ENCODE data around the gene CDK11B. TPM values are rescaled to one million over a fixed set of nuclear protein-coding genes. Genes with fewer than 3 reads are reported as not detected.

Gene CDK11B
- total and polyA plus RNA-seq, 2 of the 8 experiments (the other 6 are each of a cell fraction or from before 2014, with no cell fraction given): 11.1 to 31.9 TPM

GRCh38 chr1:1601564-1602303, 57.1 kb downstream of the CDK11B start:
- Histone ChIP-seq H3K4me1 (replicated peaks in 1 of 4; ENCODE audit: control insufficient read depth in 3 of 4, insufficient read depth in 4 of 4, low read length in 3 of 4) (peaks cover 0 to 24% (median 18%) of the 10 kb centered on the region in 4 experiments; a peak in 6 of 7 replicates), H2AFZ (ENCODE audit: low read length) (no peak overlapping the region), H3K23me2 (ENCODE audit: low read depth, low read length) (peaks cover 16% of the 10 kb centered on the region; the same call in 1 of the 2 replicates), H2BK120ac (replicated peaks; ENCODE audit: low read depth, low read length) (no peak overlapping the region), H3K18ac (ENCODE audit: extremely low read depth, low read length) (no peak overlapping the region), H4K20me1 (replicated peaks in 1 of 2; ENCODE audit: control insufficient read depth in 1 of 2, insufficient read depth in 2 of 2, low read length in 2 of 2) (peaks cover 2 to 6% of the 10 kb centered on the region in 2 experiments), H3K79me1 (ENCODE audit: low read depth, low read length) (no peaks in the 10 kb centered on the region), H2BK15ac (ENCODE audit: low read length) (no peak overlapping the region), H3K4me2 (ENCODE audit: insufficient read depth in 1 of 2, low read depth in 2 of 2, low read length in 2 of 2) (no peak overlapping the region), H2AK5ac (ENCODE audit: low read depth, low read length) (no peak overlapping the region), H3K14ac (ENCODE audit: insufficient read length) (no peak overlapping the region), H4K8ac (ENCODE audit: extremely low read depth, insufficient read depth, low read length) (no peak overlapping the region), H3K4ac (replicated peaks; ENCODE audit: insufficient read length, low read depth, low read length) (no peak overlapping the region), H3K23ac (ENCODE audit: insufficient read length) (no peak overlapping the region), H3K4me3 (ENCODE audit: extremely low read depth in 1 of 4, insufficient read depth in 2 of 4, low read depth in 3 of 4, low read length in 4 of 4) (no peak overlapping the region), H3K27ac (ENCODE audit: low read depth, low read length) (no peak overlapping the region), H3K9me3 (ENCODE audit: insufficient read depth in 2 of 2, low read depth in 1 of 2, low read length in 1 of 2) (no peaks in the 10 kb centered on the region), H2BK20ac (ENCODE audit: low read length) (no peak overlapping the region), H3K56ac (replicated peaks; ENCODE audit: insufficient read length, low read depth, low read length) (no peak overlapping the region), H3K9ac (replicated peaks in 1 of 4; ENCODE audit: extremely low read depth in 1 of 4, low read depth in 3 of 4, low read length in 3 of 4) (no peak overlapping the region), H4K5ac (ENCODE audit: insufficient read length, low read depth, low read length) (no peak overlapping the region), H2BK5ac (ENCODE audit: low read depth, low read length) (no peak overlapping the region), H3K79me2 (ENCODE audit: control insufficient read depth in 1 of 2, insufficient read depth in 2 of 2, low read length in 2 of 2) (no peaks in the 10 kb centered on the region), H4K91ac (replicated peaks; ENCODE audit: insufficient read length, low read length) (no peak overlapping the region), H2BK12ac (ENCODE audit: low read depth, low read length) (no peak overlapping the region), H3K36me3 (ENCODE audit: control insufficient read depth in 2 of 4, insufficient read depth in 4 of 4, low read length in 3 of 4) (no peaks in the 10 kb centered on the region), H3K27me3 (replicated peaks in 1 of 4; ENCODE audit: control insufficient read depth in 3 of 4, extremely low read depth in 1 of 4, insufficient read depth in 3 of 4, low read length in 3 of 4) (peaks cover 13 to 41% (median 34%) of the 10 kb centered on the region in 4 experiments)
- CTCF ChIA-PET (ENCODE audit: partially characterized antibody): interaction anchor here (0.8 to 2.0 kb wide), 5 partner anchors 12 to 18 kb away, joined by 3 to 8 read pairs (median 4); no protein-coding TSS in a partner anchor
- POLR2A ChIA-PET (ENCODE audit: partially characterized antibody): interaction anchor here (0.9 to 2.5 kb wide), 3 partner anchors 10 to 28 kb away, joined by 3 to 14 read pairs (median 3); partner anchors contain the start of gene MIB2
- DNase-seq (ENCODE audit: low read depth in 1 of 2, low spot score in 2 of 2): no peak
- WGBS, 2 experiments (ENCODE audit: extremely low coverage in 1 of 2, insufficient coverage in 1 of 2, insufficient read length in 1 of 2, insufficient replicate concordance in 2 of 2, low coverage in 1 of 2, low lambda C conversion rate in 2 of 2, missing lambda C conversion rate in 1 of 2): 95% methylated on average over 15 of the region's 15 CpGs; no CpG with 5 or more reads in 1 of the 2 experiments
- no peak for FAIRE-seq
- no peak for TF ChIP-seq TCF12 (IDR thresholded peaks at IDR 0.05; ENCODE audit: low read depth, low read length)
- no peak for TF ChIP-seq KDM4A (IDR thresholded peaks at IDR 0.05; ENCODE audit: low read depth, low read length, severe bottlenecking)
- no peak for TF ChIP-seq TEAD4 (IDR thresholded peaks at IDR 0.05; ENCODE audit: low read depth, low read length)
- TF ChIP-seq SIN3A (conservative IDR thresholded peaks at IDR 0.05 in 1 of 2, IDR thresholded peaks at IDR 0.05 in 1 of 2; ENCODE audit: low read depth in 1 of 2, low read length in 2 of 2): no peak
- TF ChIP-seq CEBPB (IDR thresholded peaks at IDR 0.05; ENCODE audit: low read depth, low read length): no peak
- no peak for TF ChIP-seq RXRA (IDR thresholded peaks at IDR 0.05; ENCODE audit: insufficient read depth, low read depth, low read length)
- no peak for TF ChIP-seq SP1 (IDR thresholded peaks at IDR 0.05; ENCODE audit: low read depth, low read length)
- no peak for TF ChIP-seq TAF1 (IDR thresholded peaks at IDR 0.05; ENCODE audit: low read depth, low read length)
- no peak for TF ChIP-seq KDM5A (IDR thresholded peaks at IDR 0.05; ENCODE audit: low read length)
- TF ChIP-seq BCL11A (IDR thresholded peaks at IDR 0.05; ENCODE audit: low read depth in 2 of 2, low read length in 2 of 2): no peak
- TF ChIP-seq CBX8 (IDR thresholded peaks at IDR 0.05; ENCODE audit: borderline replicate concordance, low read depth, low read length): no peak
- TF ChIP-seq, protein P1, sequence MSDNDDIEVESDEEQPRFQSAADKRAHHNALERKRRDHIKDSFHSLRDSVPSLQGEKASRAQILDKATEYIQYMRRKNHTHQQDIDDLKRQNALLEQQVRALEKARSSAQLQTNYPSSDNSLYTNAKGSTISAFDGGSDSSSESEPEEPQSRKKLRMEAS (IDR thresholded peaks at IDR 0.05): no peak
- no peak for TF ChIP-seq GABPA (IDR thresholded peaks at IDR 0.05; ENCODE audit: borderline replicate concordance, insufficient read depth, low read length)
